Measurements from ENCODE around the gene KRTAP3-1.
"Not testable (repeated sequence)": the region's sequence is repeated elsewhere in the genome, so short reads cannot be mapped to it uniquely, and the experiment has no call there.

The KRTAP3-1 gene

GRCh38 chr17:41008811-41009210 lies at the start of gene KRTAP3-1:
Gene KRTAP3-1 (minus strand): TSS chr17:41009128. CDS start chr17:41009074, 54 bp downstream.
- DNase-seq (ENCODE audit: low spot score), result no peak

- no peak for DNase-seq (ENCODE audit: low spot score)
These were observed 48.6 kb upstream of the KRTAP3-1 start for GRCh38 chr17:41057547-41057946.

GRCh38 chr17:41055130-41055529 lies 46.2 kb upstream of the KRTAP3-1 start, which contains the start of gene KRTAP2-2:
Gene KRTAP2-2 (minus strand): TSS chr17:41055230. CDS start chr17:41055211, 19 bp downstream.
- DNase-seq (ENCODE audit: low spot score), result not testable (repeated sequence)

GRCh38 chr17:41054556-41054955 lies 45.6 kb upstream of the KRTAP3-1 start:
- DNase-seq (ENCODE audit: low spot score), result not testable (repeated sequence)

GRCh38 chr17:41054025-41054424 lies 45.1 kb upstream of the KRTAP3-1 start:
- DNase-seq (ENCODE audit: low spot score), result no peak

- DNase-seq (ENCODE audit: low spot score), result no peak
These were observed 43.6 kb upstream of the KRTAP3-1 start for GRCh38 chr17:41052566-41052965.

GRCh38 chr17:41049110-41049509 lies 40.2 kb upstream of the KRTAP3-1 start:
- DNase-seq (ENCODE audit: low spot score), result peak; percentile 42

GRCh38 chr17:41048441-41048840 lies 39.5 kb upstream of the KRTAP3-1 start:
- peak; percentile 70 for DNase-seq (ENCODE audit: low spot score)

- not testable (repeated sequence) for DNase-seq (ENCODE audit: low spot score)
These were observed 38.0 kb upstream of the KRTAP3-1 start, which contains the start of gene KRTAP2-1 for GRCh38 chr17:41046735-41047465. Gene KRTAP2-1 (minus strand): TSS chr17:41047316. CDS start chr17:41047267, 49 bp downstream.

- no peak for DNase-seq (ENCODE audit: low spot score)
These were observed 34.0 kb upstream of the KRTAP3-1 start for GRCh38 chr17:41042953-41043352.

- peak; percentile 43 for DNase-seq (ENCODE audit: low spot score)
These were observed 32.0 kb upstream of the KRTAP3-1 start, which contains the start of gene KRTAP1-1 for GRCh38 chr17:41040783-41041571. Gene KRTAP1-1 (minus strand): TSS chr17:41041450. CDS start chr17:41041397, 53 bp downstream.

GRCh38 chr17:41037853-41038350 lies 29.0 kb upstream of the KRTAP3-1 start:
- no peak for DNase-seq (ENCODE audit: low spot score)

GRCh38 chr17:41034346-41034935 lies 25.5 kb upstream of the KRTAP3-1 start, which contains the start of gene KRTAP1-3:
Gene KRTAP1-3 (minus strand): TSS chr17:41034874. CDS start chr17:41034821, 53 bp downstream.
- DNase-seq (ENCODE audit: low spot score), result not testable (repeated sequence)

GRCh38 chr17:41029633-41030245 lies 20.8 kb upstream of the KRTAP3-1 start, which contains the start of gene KRTAP1-4:
Gene KRTAP1-4 (minus strand): TSS chr17:41030195. CDS start chr17:41030078, 117 bp downstream.
- DNase-seq (ENCODE audit: low spot score), result no peak

GRCh38 chr17:41026715-41027471 lies 18.0 kb upstream of the KRTAP3-1 start, which contains the start of gene KRTAP1-5:
Gene KRTAP1-5 (minus strand): TSS chr17:41027208. CDS start chr17:41027155, 53 bp downstream.
- DNase-seq (ENCODE audit: low spot score), result peak; percentile 68

GRCh38 chr17:41024697-41025096 lies 15.8 kb upstream of the KRTAP3-1 start:
- DNase-seq (ENCODE audit: low spot score), result peak; percentile 51

- no peak for DNase-seq (ENCODE audit: low spot score)
These were observed 11.4 kb upstream of the KRTAP3-1 start for GRCh38 chr17:41020336-41020735.

GRCh38 chr17:41019415-41019814 lies 10.5 kb upstream of the KRTAP3-1 start:
- DNase-seq (ENCODE audit: low spot score), result no peak

- DNase-seq (ENCODE audit: low spot score), result no peak
These were observed 9.6 kb upstream of the KRTAP3-1 start for GRCh38 chr17:41018541-41018940.

GRCh38 chr17:41016578-41017215 lies 7.8 kb upstream of the KRTAP3-1 start:
- DNase-seq (ENCODE audit: low spot score), result no peak
